ENCODE results near the gene PREX1.

The PREX1 gene

GRCh38 chr20:48719598-48720255 lies 108.1 kb downstream of the PREX1 start:
- no peak overlapping the region for H3K4me3 ChIP-seq (ENCODE audit: insufficient read length, low read depth)
- H3K27me3 ChIP-seq (ENCODE audit: insufficient read depth, insufficient read length), result no peaks in the 10 kb centered on the region
- peaks cover 3% of the 10 kb centered on the region for H3K4me1 ChIP-seq (ENCODE audit: insufficient read depth, insufficient read length)
- no peak for TF ChIP-seq ZNF274 (IDR thresholded peaks at IDR 0.05; ENCODE audit: low read depth, low read length)
- no peaks in the 10 kb centered on the region for H3K9me3 ChIP-seq (ENCODE audit: insufficient read depth, low read length)
- H3K36me3 ChIP-seq (ENCODE audit: insufficient read depth, insufficient read length, low read length), result peaks cover 4% of the 10 kb centered on the region
- no peak for DNase-seq (ENCODE audit: low read depth, low spot score)
- no peak overlapping the region for H3K9ac ChIP-seq (ENCODE audit: insufficient read length, low read depth)

- no peak for DNase-seq (ENCODE audit: low read depth, low spot score)
- Histone ChIP-seq H3K4me3 (ENCODE audit: insufficient read length, low read depth) (no peak overlapping the region), H3K9me3 (ENCODE audit: insufficient read depth, low read length) (no peaks in the 10 kb centered on the region), H3K4me1 (ENCODE audit: insufficient read depth, insufficient read length) (peaks cover 3% of the 10 kb centered on the region), H3K36me3 (ENCODE audit: insufficient read depth, insufficient read length, low read length) (peaks cover 4% of the 10 kb centered on the region), H3K27me3 (ENCODE audit: insufficient read depth, insufficient read length) (no peaks in the 10 kb centered on the region), H3K9ac (ENCODE audit: insufficient read length, low read depth) (no peak overlapping the region)
- TF ChIP-seq ZNF274 (IDR thresholded peaks at IDR 0.05; ENCODE audit: low read depth, low read length), result no peak
Measured at GRCh38 chr20:48718786-48719578, 108.8 kb downstream of the PREX1 start.

- no peak for TF ChIP-seq ZNF274 (IDR thresholded peaks at IDR 0.05; ENCODE audit: low read depth, low read length)
- no peak for TF ChIP-seq YY1 (IDR thresholded peaks at IDR 0.05; ENCODE audit: insufficient read depth, insufficient read length)
- TF ChIP-seq SUZ12 (IDR thresholded peaks at IDR 0.05; ENCODE audit: extremely low read depth, insufficient read depth, insufficient read length), result no peak
- no peaks in the 10 kb centered on the region for H3K9me3 ChIP-seq (ENCODE audit: insufficient read depth, low read length)
- DNase-seq (ENCODE audit: low read depth, low spot score), result no peak
- H3K36me3 ChIP-seq (ENCODE audit: insufficient read depth, insufficient read length, low read length), result peaks cover 4% of the 10 kb centered on the region
- peaks cover 3% of the 10 kb centered on the region for H3K4me1 ChIP-seq (ENCODE audit: insufficient read depth, insufficient read length)
- no peak overlapping the region for H3K4me3 ChIP-seq (ENCODE audit: insufficient read length, low read depth)
- no peaks in the 10 kb centered on the region for H3K27me3 ChIP-seq (ENCODE audit: insufficient read depth, insufficient read length)
- no peak overlapping the region for H3K9ac ChIP-seq (ENCODE audit: insufficient read length, low read depth)
Measured at GRCh38 chr20:48717680-48718223, 110.0 kb downstream of the PREX1 start.

GRCh38 chr20:48717095-48717672 lies 110.6 kb downstream of the PREX1 start:
- DNase-seq (ENCODE audit: low read depth, low spot score), result no peak
- Histone ChIP-seq H3K4me1 (ENCODE audit: insufficient read depth, insufficient read length) (no peaks in the 10 kb centered on the region), H3K9me3 (ENCODE audit: insufficient read depth, low read length) (no peaks in the 10 kb centered on the region), H3K27me3 (ENCODE audit: insufficient read depth, insufficient read length) (no peaks in the 10 kb centered on the region), H3K9ac (ENCODE audit: insufficient read length, low read depth) (no peak overlapping the region), H3K4me3 (ENCODE audit: insufficient read length, low read depth) (no peak overlapping the region), H3K36me3 (ENCODE audit: insufficient read depth, insufficient read length, low read length) (peaks cover 4% of the 10 kb centered on the region)
- no peak for TF ChIP-seq SUZ12 (IDR thresholded peaks at IDR 0.05; ENCODE audit: extremely low read depth, insufficient read depth, insufficient read length)
- TF ChIP-seq ZNF274 (IDR thresholded peaks at IDR 0.05; ENCODE audit: low read depth, low read length), result no peak
- no peak for TF ChIP-seq YY1 (IDR thresholded peaks at IDR 0.05; ENCODE audit: insufficient read depth, insufficient read length)

- H3K36me3 ChIP-seq (ENCODE audit: insufficient read depth, insufficient read length, low read length), result peaks cover 4% of the 10 kb centered on the region
- TF ChIP-seq YY1 (IDR thresholded peaks at IDR 0.05; ENCODE audit: insufficient read depth, insufficient read length), result no peak
- no peak for TF ChIP-seq SUZ12 (IDR thresholded peaks at IDR 0.05; ENCODE audit: extremely low read depth, insufficient read depth, insufficient read length)
- TF ChIP-seq ZNF274 (IDR thresholded peaks at IDR 0.05; ENCODE audit: low read depth, low read length), result no peak
- H3K4me1 ChIP-seq (ENCODE audit: insufficient read depth, insufficient read length), result no peaks in the 10 kb centered on the region
- H3K9me3 ChIP-seq (ENCODE audit: insufficient read depth, low read length), result no peaks in the 10 kb centered on the region
- H3K9ac ChIP-seq (ENCODE audit: insufficient read length, low read depth), result no peak overlapping the region
- no peaks in the 10 kb centered on the region for H3K27me3 ChIP-seq (ENCODE audit: insufficient read depth, insufficient read length)
- H3K4me3 ChIP-seq (ENCODE audit: insufficient read length, low read depth), result no peak overlapping the region
- DNase-seq (ENCODE audit: low read depth, low spot score), result no peak
Measured at GRCh38 chr20:48716541-48716940, 111.3 kb downstream of the PREX1 start.

GRCh38 chr20:48716086-48716485 lies 111.7 kb downstream of the PREX1 start:
- DNase-seq (ENCODE audit: low read depth, low spot score), result no peak
- Histone ChIP-seq H3K36me3 (ENCODE audit: insufficient read depth, insufficient read length, low read length) (peaks cover 4% of the 10 kb centered on the region), H3K4me3 (ENCODE audit: insufficient read length, low read depth) (no peak overlapping the region), H3K9me3 (ENCODE audit: insufficient read depth, low read length) (no peaks in the 10 kb centered on the region), H3K4me1 (ENCODE audit: insufficient read depth, insufficient read length) (no peaks in the 10 kb centered on the region), H3K27me3 (ENCODE audit: insufficient read depth, insufficient read length) (no peaks in the 10 kb centered on the region), H3K9ac (ENCODE audit: insufficient read length, low read depth) (no peak overlapping the region)
- no peak for TF ChIP-seq ZNF274 (IDR thresholded peaks at IDR 0.05; ENCODE audit: low read depth, low read length)
- TF ChIP-seq YY1 (IDR thresholded peaks at IDR 0.05; ENCODE audit: insufficient read depth, insufficient read length), result no peak
- no peak for TF ChIP-seq SUZ12 (IDR thresholded peaks at IDR 0.05; ENCODE audit: extremely low read depth, insufficient read depth, insufficient read length)

- Histone ChIP-seq H3K9me3 (ENCODE audit: insufficient read depth, low read length) (no peaks in the 10 kb centered on the region), H3K4me1 (ENCODE audit: insufficient read depth, insufficient read length) (peaks cover 2% of the 10 kb centered on the region), H3K9ac (ENCODE audit: insufficient read length, low read depth) (no peak overlapping the region), H3K36me3 (ENCODE audit: insufficient read depth, insufficient read length, low read length) (peaks cover 4% of the 10 kb centered on the region), H3K27me3 (ENCODE audit: insufficient read depth, insufficient read length) (no peaks in the 10 kb centered on the region), H3K4me3 (ENCODE audit: insufficient read length, low read depth) (no peak overlapping the region)
- TF ChIP-seq SUZ12 (IDR thresholded peaks at IDR 0.05; ENCODE audit: extremely low read depth, insufficient read depth, insufficient read length) (no peak), ZNF274 (IDR thresholded peaks at IDR 0.05; ENCODE audit: low read depth, low read length) (no peak), YY1 (IDR thresholded peaks at IDR 0.05; ENCODE audit: insufficient read depth, insufficient read length) (no peak)
- DNase-seq (ENCODE audit: low read depth, low spot score), result no peak
Measured at GRCh38 chr20:48714764-48715163, 113.0 kb downstream of the PREX1 start.

Measured in NT2/D1 (cell line).